GM23248 (cell line): ENCODE results near the gene PNKP.

Source experiments
- EZH2 ChIP-seq: fragments of 200-600 bp; sonication (generic); IDR thresholded peaks from 2 replicates; pipeline ENCODE4 v1.6.1; 2018; ENCODE audit warnings: antibody characterized with exemption, mild to moderate bottlenecking; ENCODE audit not compliant: insufficient read depth, poor library complexity, severe bottlenecking
- EZH2phosphoT487 ChIP-seq: fragments of 200-600 bp; sonication (generic); IDR thresholded peaks from 2 replicates; pipeline ENCODE4 v1.6.1; 2018; ENCODE audit warnings: antibody characterized with exemption, moderate library complexity, mild to moderate bottlenecking, low read depth; ENCODE audit not compliant: insufficient read depth

GRCh38 chr19:49863254-49863934, 4.0 kb downstream of the PNKP start:
- TF ChIP-seq EZH2 = no peak
- TF ChIP-seq EZH2phosphoT487 = no peak
